KOPT-K1 (cell line): Measurements from ENCODE around the gene CXXC4.

Experiments used
- H3K27ac ChIP-seq: fragments of 200-600 bp; sonication (generic); 2 replicates; pipeline ENCODE4 v1.5.1; 2016; ENCODE audit warnings: antibody characterized with exemption, mild to moderate bottlenecking, low read depth, low read length; ENCODE audit not compliant: poor library complexity, severe bottlenecking
- H3K36me3 ChIP-seq: fragments of 200-600 bp; sonication (generic); 2 replicates; pipeline ENCODE4 v1.5.1; 2017; ENCODE audit warnings: antibody characterized with exemption, mild to moderate bottlenecking, low read length, moderate library complexity; ENCODE audit not compliant: insufficient read depth
- H3K9me3 ChIP-seq: fragments of 200-600 bp; sonication (generic); 2 replicates; pipeline ENCODE4 v1.5.1; 2017; ENCODE audit warnings: antibody characterized with exemption, low read length, mild to moderate bottlenecking; ENCODE audit not compliant: insufficient read depth, poor library complexity, severe bottlenecking

The CXXC4 gene

GRCh38 chr4:104462641-104463040, 32.1 kb downstream of the CXXC4 start:
- Histone ChIP-seq H3K27ac (no peak overlapping the region), H3K9me3 (no peaks in the 10 kb centered on the region)

GRCh38 chr4:104457308-104457981, 37.2 kb downstream of the CXXC4 start:
- no peaks in the 10 kb centered on the region for H3K9me3 ChIP-seq
- H3K36me3 ChIP-seq = no peaks in the 10 kb centered on the region
- no peak overlapping the region for H3K27ac ChIP-seq

More at GRCh38 chr4:104462641-104463040, 32.1 kb downstream of the CXXC4 start:
- H3K36me3 ChIP-seq = no peaks in the 10 kb centered on the region

GRCh38 chr4:104451573-104451972, 43.1 kb downstream of the CXXC4 start:
- Histone ChIP-seq H3K36me3 (no peaks in the 10 kb centered on the region), H3K9me3 (no peaks in the 10 kb centered on the region), H3K27ac (no peak overlapping the region)

GRCh38 chr4:104449537-104449936, 45.2 kb downstream of the CXXC4 start:
- no peak overlapping the region for H3K27ac ChIP-seq
- no peaks in the 10 kb centered on the region for H3K36me3 ChIP-seq
- H3K9me3 ChIP-seq = no peaks in the 10 kb centered on the region

GRCh38 chr4:104447294-104447693, 47.4 kb downstream of the CXXC4 start:
- no peaks in the 10 kb centered on the region for H3K9me3 ChIP-seq
- no peak overlapping the region for H3K27ac ChIP-seq
- no peaks in the 10 kb centered on the region for H3K36me3 ChIP-seq

GRCh38 chr4:104446431-104447278, 48.0 kb downstream of the CXXC4 start:
- H3K9me3 ChIP-seq = no peaks in the 10 kb centered on the region
- no peak overlapping the region for H3K27ac ChIP-seq
- H3K36me3 ChIP-seq = no peaks in the 10 kb centered on the region

GRCh38 chr4:104444685-104445084, 50.0 kb downstream of the CXXC4 start:
- Histone ChIP-seq H3K9me3 (no peaks in the 10 kb centered on the region), H3K36me3 (no peaks in the 10 kb centered on the region), H3K27ac (no peak overlapping the region)

- no peaks in the 10 kb centered on the region for H3K9me3 ChIP-seq
- no peaks in the 10 kb centered on the region for H3K36me3 ChIP-seq
- H3K27ac ChIP-seq = no peak overlapping the region
Observed at GRCh38 chr4:104436542-104436941, 58.2 kb downstream of the CXXC4 start.

- no peak overlapping the region for H3K27ac ChIP-seq
- no peaks in the 10 kb centered on the region for H3K9me3 ChIP-seq
Observed at GRCh38 chr4:104429150-104429741, 65.4 kb downstream of the CXXC4 start.

GRCh38 chr4:104425948-104426347, 68.7 kb downstream of the CXXC4 start:
- Histone ChIP-seq H3K36me3 (no peaks in the 10 kb centered on the region), H3K9me3 (no peaks in the 10 kb centered on the region), H3K27ac (no peak overlapping the region)

More at GRCh38 chr4:104429150-104429741, 65.4 kb downstream of the CXXC4 start:
- no peaks in the 10 kb centered on the region for H3K36me3 ChIP-seq

- Histone ChIP-seq H3K36me3 (no peaks in the 10 kb centered on the region), H3K9me3 (no peaks in the 10 kb centered on the region), H3K27ac (no peak overlapping the region)
Observed at GRCh38 chr4:104424989-104425388, 69.7 kb downstream of the CXXC4 start.

GRCh38 chr4:104424475-104424941, 70.2 kb downstream of the CXXC4 start:
- no peaks in the 10 kb centered on the region for H3K36me3 ChIP-seq
- H3K27ac ChIP-seq = no peak overlapping the region
- H3K9me3 ChIP-seq = no peaks in the 10 kb centered on the region

GRCh38 chr4:104421566-104421965, 73.1 kb downstream of the CXXC4 start:
- Histone ChIP-seq H3K27ac (no peak overlapping the region), H3K9me3 (no peaks in the 10 kb centered on the region), H3K36me3 (no peaks in the 10 kb centered on the region)

GRCh38 chr4:104420766-104421165, 73.9 kb downstream of the CXXC4 start:
- H3K36me3 ChIP-seq = no peaks in the 10 kb centered on the region
- H3K27ac ChIP-seq = no peak overlapping the region

More at GRCh38 chr4:104420766-104421165, 73.9 kb downstream of the CXXC4 start:
- no peaks in the 10 kb centered on the region for H3K9me3 ChIP-seq
